Liver (tissue), 3 donors: ENCODE results near the gene PDCD2L.

Experiments used
- ATF3 ChIP-seq: IDR thresholded peaks from 2 replicates; pipeline ENCODE4 v1.6.1; 2016; ENCODE audit warnings: antibody characterized with exemption
- CTCF ChIP-seq: fragments of 150-350 bp; IDR thresholded peaks from 2 replicates; pipeline ENCODE4 v1.5.1; 2017; ENCODE audit warnings: improper control_type of control experiment, low read depth, low read length; ENCODE audit not compliant: missing input control
- EGR1 ChIP-seq, 2 donors: IDR thresholded peaks; 2 replicates each; pipeline ENCODE4 v1.6.1; 2016 to 2018; ENCODE audit warnings: antibody characterized with exemption in 2 of 2, low read depth in 2 of 2
- HNF4A ChIP-seq, 2 donors: conservative IDR thresholded peaks; 2 replicates each; pipeline ENCODE4 v1.6.1; 2016; ENCODE audit warnings: antibody characterized with exemption in 2 of 2, mild to moderate bottlenecking in 2 of 2
- MAX ChIP-seq: IDR thresholded peaks from 2 replicates; pipeline ENCODE4 v1.6.1; 2016; ENCODE audit warnings: antibody characterized with exemption
- RAD21 ChIP-seq, 2 donors: IDR thresholded peaks; 2 replicates each; pipeline ENCODE4 v1.6.1; 2016; ENCODE audit warnings: antibody characterized with exemption in 2 of 2, mild to moderate bottlenecking in 2 of 2
- REST ChIP-seq: IDR thresholded peaks from 2 replicates; pipeline ENCODE4 v1.6.1; 2016; ENCODE audit warnings: antibody characterized with exemption, mild to moderate bottlenecking
- SP1 ChIP-seq: IDR thresholded peaks from 2 replicates; pipeline ENCODE4 v1.6.1; 2018; ENCODE audit warnings: antibody characterized with exemption, mild to moderate bottlenecking
- TAF1 ChIP-seq: conservative IDR thresholded peaks from 2 replicates; pipeline ENCODE4 v1.6.1; 2016; ENCODE audit warnings: antibody characterized with exemption, mild to moderate bottlenecking
- YY1 ChIP-seq: IDR thresholded peaks from 2 replicates; pipeline ENCODE4 v1.6.1; 2016; ENCODE audit warnings: antibody characterized with exemption, mild to moderate bottlenecking
- ZBTB33 ChIP-seq: IDR thresholded peaks from 2 replicates; pipeline ENCODE4 v1.6.1; 2016; ENCODE audit warnings: antibody characterized with exemption
- donor health status: healthy.
- donor health status: healthy.

- no peak for TF ChIP-seq CTCF
- no peak for TF ChIP-seq RAD21 (IDR thresholded peaks at IDR 0.05)
- TF ChIP-seq EGR1 (IDR thresholded peaks at IDR 0.05; ENCODE audit: low read depth in 2 of 2): no peak
- TF ChIP-seq SP1: no peak
- no peak for TF ChIP-seq MAX
- TF ChIP-seq ATF3: no peak
- no peak for TF ChIP-seq HNF4A (conservative IDR thresholded peaks at IDR 0.05)
- no peak for TF ChIP-seq REST
- no peak for TF ChIP-seq TAF1
- no peak for TF ChIP-seq YY1
- TF ChIP-seq ZBTB33: no peak
Measured at GRCh38 chr19:34370983-34371382, 33.2 kb upstream of the PDCD2L start.
